Ishikawa (cell line): ENCODE results near the gene LAMC1.

Source experiments
- EP300 ChIP-seq: IDR thresholded peaks from 2 replicates; pipeline ENCODE4 v1.6.1; 2012; ENCODE audit warnings: borderline replicate concordance
- FOXM1 ChIP-seq: IDR thresholded peaks from 2 replicates; pipeline ENCODE4 v1.6.1; 2012; ENCODE audit warnings: low read depth, borderline replicate concordance

GRCh38 chr1:183147735-183148134, 124.5 kb downstream of the LAMC1 start:
- TF ChIP-seq FOXM1 (no peak), EP300 (no peak)
